Hematopoietic multipotent progenitor cell treated with erythropoietin and hydrocortisone succinate and interleukin-3 and kit ligand, for 17 days (in vitro differentiated cells): ENCODE measurements around the gene CNGA1.

Experiments
- DNase-seq: peaks from one replicate; pipeline ENCODE4 v3.0.0-alpha.2; 2015; ENCODE audit warnings: low spot score

Gene CNGA1

GRCh38 chr4:47891928-47892327 is 124.6 kb downstream of the CNGA1 start:
- no peak for DNase-seq
